GM13977 (cell line): ENCODE data around the gene PORCN.

ENCODE experiments used
- DNase-seq: peaks from one replicate; pipeline ENCODE4 v3.0.0; 2012; ENCODE audit warnings: low spot score
- in situ Hi-C: fragments of 300-500 bp; cut with MboI; formaldehyde crosslinking; loops from one replicate; pipeline ENCODE4 v1.12.0; 2022; ENCODE audit warnings: low sequenced_read_pairs, low pct_unique_long_range_greater_than_20kb, mixed read lengths, inconsistent platforms; ENCODE audit not compliant: unreplicated experiment
- TF ChIP-seq, protein P1 (sequence below): IDR thresholded peaks from 2 replicates; pipeline ENCODE4 v1.5.1; 2012; ENCODE audit warnings: mild to moderate bottlenecking, control low read depth; ENCODE audit not compliant: insufficient read depth; ENCODE audit errors: extremely low read depth, missing control alignments

Gene PORCN

DNA sequence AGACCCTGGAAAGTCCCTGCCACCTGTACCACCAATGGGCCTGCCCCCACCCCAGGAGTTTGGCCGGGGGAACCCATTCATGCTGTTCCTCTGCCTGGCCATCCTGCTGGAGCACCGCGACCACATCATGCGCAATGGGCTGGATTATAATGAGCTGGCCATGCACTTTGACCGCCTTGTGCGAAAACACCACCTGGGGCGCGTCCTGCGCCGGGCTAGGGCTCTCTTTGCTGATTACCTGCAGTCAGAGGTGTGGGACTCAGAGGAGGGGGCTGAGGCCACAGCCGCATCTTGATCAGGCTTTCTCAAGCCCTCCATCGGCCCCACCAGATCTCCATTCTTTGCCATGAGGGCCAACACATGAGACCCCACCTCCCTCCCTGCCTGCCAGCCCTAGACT, 51.9 kb downstream of the PORCN start:
- in situ Hi-C loops: no loop called here
- TF ChIP-seq, protein P1, sequence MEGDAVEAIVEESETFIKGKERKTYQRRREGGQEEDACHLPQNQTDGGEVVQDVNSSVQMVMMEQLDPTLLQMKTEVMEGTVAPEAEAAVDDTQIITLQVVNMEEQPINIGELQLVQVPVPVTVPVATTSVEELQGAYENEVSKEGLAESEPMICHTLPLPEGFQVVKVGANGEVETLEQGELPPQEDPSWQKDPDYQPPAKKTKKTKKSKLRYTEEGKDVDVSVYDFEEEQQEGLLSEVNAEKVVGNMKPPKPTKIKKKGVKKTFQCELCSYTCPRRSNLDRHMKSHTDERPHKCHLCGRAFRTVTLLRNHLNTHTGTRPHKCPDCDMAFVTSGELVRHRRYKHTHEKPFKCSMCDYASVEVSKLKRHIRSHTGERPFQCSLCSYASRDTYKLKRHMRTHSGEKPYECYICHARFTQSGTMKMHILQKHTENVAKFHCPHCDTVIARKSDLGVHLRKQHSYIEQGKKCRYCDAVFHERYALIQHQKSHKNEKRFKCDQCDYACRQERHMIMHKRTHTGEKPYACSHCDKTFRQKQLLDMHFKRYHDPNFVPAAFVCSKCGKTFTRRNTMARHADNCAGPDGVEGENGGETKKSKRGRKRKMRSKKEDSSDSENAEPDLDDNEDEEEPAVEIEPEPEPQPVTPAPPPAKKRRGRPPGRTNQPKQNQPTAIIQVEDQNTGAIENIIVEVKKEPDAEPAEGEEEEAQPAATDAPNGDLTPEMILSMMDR: no peak
- DNase-seq: no peak

DNA sequence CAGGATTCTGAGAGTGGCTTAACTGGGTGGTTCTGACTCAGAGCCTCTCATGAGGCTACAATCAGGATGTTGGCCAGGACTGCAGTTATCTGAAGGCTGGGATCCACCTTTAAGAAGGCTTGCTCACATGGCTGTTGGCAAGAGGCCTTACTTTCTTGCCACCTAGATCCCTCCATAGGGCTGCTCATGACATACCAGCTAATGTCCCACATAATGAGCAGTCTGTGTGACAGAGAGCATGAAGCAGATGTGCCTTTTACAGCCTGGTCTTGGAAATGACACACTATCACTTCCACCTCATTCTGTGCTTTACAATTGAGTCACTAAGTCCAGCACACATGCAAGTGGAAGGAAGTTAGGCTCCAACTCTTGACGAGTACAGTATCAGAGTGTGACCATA, 61.2 kb downstream of the PORCN start:
- TF ChIP-seq, protein P1: no peak
- in situ Hi-C loops: no loop called here
- DNase-seq: peak; percentile 38
